Hepatocyte (in vitro differentiated cells): ENCODE data around the gene TXLNG. TPM values are rescaled to one million over a fixed set of nuclear protein-coding genes. Genes with fewer than 3 reads are reported as not detected.

Experiments used
- DNase-seq: peaks from one replicate; pipeline ENCODE4 v3.0.0-alpha.2; 2016; ENCODE audit warnings: low spot score
- H2AFZ ChIP-seq: fragments of 200-600 bp; sonication (generic); 2 replicates; pipeline ENCODE4 v1.6.0; 2016; ENCODE audit warnings: antibody characterized with exemption, mild to moderate bottlenecking
- H3K27ac ChIP-seq: fragments of 200-600 bp; sonication (generic); 2 replicates; pipeline ENCODE4 v1.5.1; 2016; ENCODE audit warnings: mild to moderate bottlenecking
- H3K27me3 ChIP-seq: fragments of 200-600 bp; sonication (generic); 2 replicates; pipeline ENCODE4 v1.6.1; 2016
- H3K36me3 ChIP-seq: fragments of 200-600 bp; sonication (generic); replicated peaks from 2 replicates; pipeline ENCODE4 v1.5.1; 2016; ENCODE audit warnings: low read depth; ENCODE audit not compliant: insufficient read depth
- H3K4me1 ChIP-seq: fragments of 200-600 bp; sonication (generic); 2 replicates; pipeline ENCODE4 v1.5.1; 2016; ENCODE audit warnings: mild to moderate bottlenecking, moderate library complexity; ENCODE audit not compliant: insufficient read depth
- H3K4me2 ChIP-seq: fragments of 200-600 bp; sonication (generic); 2 replicates; pipeline ENCODE4 v1.6.0; 2016
- H3K4me3 ChIP-seq: fragments of 200-600 bp; sonication (generic); 2 replicates; pipeline ENCODE4 v1.5.1; 2016; ENCODE audit warnings: mild to moderate bottlenecking
- H3K79me2 ChIP-seq: fragments of 200-600 bp; sonication (generic); 2 replicates; pipeline ENCODE4 v1.6.0; 2017; ENCODE audit warnings: mild to moderate bottlenecking
- H3K9me2 ChIP-seq: fragments of 200-600 bp; sonication (generic); replicated peaks from 2 replicates; pipeline ENCODE4 v1.6.0; 2017; ENCODE audit warnings: mild to moderate bottlenecking; ENCODE audit not compliant: insufficient read depth
- H3K9me3 ChIP-seq: fragments of 200-600 bp; sonication (generic); 2 replicates; pipeline ENCODE4 v1.5.1; 2016; ENCODE audit warnings: low read depth, mild to moderate bottlenecking
- H4K20me1 ChIP-seq: fragments of 200-600 bp; sonication (generic); 2 replicates; pipeline ENCODE4 v1.6.0; 2016; ENCODE audit warnings: mild to moderate bottlenecking; ENCODE audit not compliant: insufficient read depth, poor library complexity, severe bottlenecking
- EZH2 ChIP-seq: fragments of 200-600 bp; sonication (generic); IDR thresholded peaks from 2 replicates; pipeline ENCODE4 v1.6.1; 2016; ENCODE audit warnings: antibody characterized with exemption, mild to moderate bottlenecking, borderline replicate concordance
- EZH2phosphoT487 ChIP-seq: fragments of 200-600 bp; sonication (generic); IDR thresholded peaks from one replicate; pipeline ENCODE4 v1.6.1; 2018; ENCODE audit warnings: antibody characterized with exemption, mild to moderate bottlenecking, low read depth, moderate library complexity; ENCODE audit not compliant: unreplicated experiment, severe bottlenecking
- WGBS: methylation state at CpG from one replicate; pipeline ENCODE4 v1.1.6; 2016; ENCODE audit warnings: low lambda C conversion rate; ENCODE audit errors: missing lambda C conversion rate; 5-methylcytosine and 5-hydroxymethylcytosine counted together
- polyA plus RNA-seq: library from polyadenylated mRNA; unstranded; fragments of >200 nt; fragmentation: Nextera tagmentation; extraction: Ambion mirVana; gene quantifications from 2 replicates; pipeline ENCODE4 v1.2.1, GENCODE V29; 2016
- total RNA-seq: library from RNA; depleted of rRNA; stranded (reverse); fragments of >200 nt; gene quantifications from 2 replicates; pipeline ENCODE4 v1.2.3, GENCODE V29; 2014
- TF ChIP-seq, protein P1 (sequence below): fragments of 200-600 bp; sonication (generic); IDR thresholded peaks from 2 replicates; pipeline ENCODE4 v1.5.1; 2016; ENCODE audit warnings: antibody characterized with exemption, mild to moderate bottlenecking; ENCODE audit not compliant: poor library complexity

Gene TXLNG
- total and polyA plus RNA-seq, 2 experiments from 2014 or later = 9.7 to 23.4 TPM

DNA sequence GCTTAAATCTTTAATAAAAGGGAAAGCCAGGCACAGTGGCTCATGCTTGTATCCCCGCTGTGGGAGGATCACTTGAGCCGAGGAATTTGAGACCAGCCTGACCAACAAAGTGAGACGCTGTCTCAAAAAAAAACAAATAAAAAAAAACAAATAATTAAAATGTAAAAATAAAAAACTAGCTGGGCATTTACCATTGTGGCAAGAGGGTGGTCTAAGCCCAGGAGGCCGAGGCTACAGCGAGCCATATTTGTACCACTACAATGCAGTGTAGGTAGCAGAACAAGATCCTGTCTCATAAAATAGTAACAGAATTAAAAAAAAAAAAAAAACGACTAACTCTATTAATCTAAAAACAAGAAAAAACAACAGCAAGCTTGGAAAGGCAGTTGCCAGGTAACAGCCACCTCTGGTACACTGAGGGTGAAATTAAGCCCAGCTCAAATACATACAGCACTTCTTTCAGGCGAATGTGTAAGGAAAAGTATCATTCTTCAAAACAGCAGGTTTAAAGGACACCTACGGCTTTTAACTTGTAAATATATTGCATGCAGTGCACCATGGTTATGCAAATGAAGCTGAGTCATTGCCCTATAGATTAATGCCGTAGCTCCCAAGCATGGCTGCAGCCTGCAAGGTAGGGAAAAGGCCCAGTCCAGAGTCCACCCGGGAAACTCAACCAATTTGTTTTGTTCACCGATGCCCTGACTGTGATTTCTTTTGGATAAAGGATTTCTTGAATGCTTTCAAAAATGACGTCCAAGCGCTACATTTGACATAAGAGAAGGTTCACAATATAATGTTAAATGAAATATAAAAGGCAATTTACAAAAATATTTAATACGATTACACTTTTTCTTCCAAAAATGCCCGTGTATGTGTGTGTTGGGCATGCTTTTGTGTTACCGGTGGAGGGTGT, 14.5 kb upstream of the TXLNG start:
- H4K20me1 ChIP-seq = no peaks in the 10 kb centered on the region
- 32% methylated on average over 16 of the region's 16 CpGs for WGBS
- peak overlapping the region; percentile 43 for H3K4me2 ChIP-seq
- H3K27me3 ChIP-seq = no peaks in the 10 kb centered on the region
- no peaks in the 10 kb centered on the region for H3K9me3 ChIP-seq
- H3K36me3 ChIP-seq = no peaks in the 10 kb centered on the region
- TF ChIP-seq EZH2 = no peak
- no peak for TF ChIP-seq EZH2phosphoT487
- TF ChIP-seq, protein P1, sequence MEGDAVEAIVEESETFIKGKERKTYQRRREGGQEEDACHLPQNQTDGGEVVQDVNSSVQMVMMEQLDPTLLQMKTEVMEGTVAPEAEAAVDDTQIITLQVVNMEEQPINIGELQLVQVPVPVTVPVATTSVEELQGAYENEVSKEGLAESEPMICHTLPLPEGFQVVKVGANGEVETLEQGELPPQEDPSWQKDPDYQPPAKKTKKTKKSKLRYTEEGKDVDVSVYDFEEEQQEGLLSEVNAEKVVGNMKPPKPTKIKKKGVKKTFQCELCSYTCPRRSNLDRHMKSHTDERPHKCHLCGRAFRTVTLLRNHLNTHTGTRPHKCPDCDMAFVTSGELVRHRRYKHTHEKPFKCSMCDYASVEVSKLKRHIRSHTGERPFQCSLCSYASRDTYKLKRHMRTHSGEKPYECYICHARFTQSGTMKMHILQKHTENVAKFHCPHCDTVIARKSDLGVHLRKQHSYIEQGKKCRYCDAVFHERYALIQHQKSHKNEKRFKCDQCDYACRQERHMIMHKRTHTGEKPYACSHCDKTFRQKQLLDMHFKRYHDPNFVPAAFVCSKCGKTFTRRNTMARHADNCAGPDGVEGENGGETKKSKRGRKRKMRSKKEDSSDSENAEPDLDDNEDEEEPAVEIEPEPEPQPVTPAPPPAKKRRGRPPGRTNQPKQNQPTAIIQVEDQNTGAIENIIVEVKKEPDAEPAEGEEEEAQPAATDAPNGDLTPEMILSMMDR = no peak
- H3K4me1 ChIP-seq = no peaks in the 10 kb centered on the region
- H3K4me3 ChIP-seq = no peak overlapping the region
- peak overlapping the region; percentile 46 for H2AFZ ChIP-seq
- peak overlapping the region; percentile 90 for H3K27ac ChIP-seq
- H3K9me2 ChIP-seq = no peaks in the 10 kb centered on the region
- no peaks in the 10 kb centered on the region for H3K79me2 ChIP-seq
- peak; percentile 78 for DNase-seq

DNA sequence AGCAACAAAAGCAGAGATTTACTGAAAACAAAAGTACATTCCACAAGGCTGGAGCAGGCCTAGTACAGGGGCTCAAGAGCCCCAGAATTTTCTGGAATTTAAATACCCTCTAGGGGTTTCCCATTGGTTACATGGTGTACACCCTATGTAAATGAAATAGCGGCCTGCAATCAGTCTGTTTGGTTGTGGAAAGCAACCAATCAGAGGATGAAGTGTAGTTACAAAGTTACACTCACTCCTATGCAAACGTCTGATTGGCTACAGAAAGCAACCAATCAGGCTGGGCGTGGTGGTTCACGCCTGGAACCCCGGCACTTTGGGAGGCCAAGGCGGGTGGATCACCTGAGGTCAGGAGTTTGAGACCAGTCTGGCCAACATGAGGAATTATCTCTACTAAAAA, 13.8 kb upstream of the TXLNG start:
- TF ChIP-seq EZH2 = no peak
- TF ChIP-seq EZH2phosphoT487 = no peak
- TF ChIP-seq, protein P1 = no peak
- Histone ChIP-seq H3K36me3 (no peaks in the 10 kb centered on the region), H3K27me3 (no peaks in the 10 kb centered on the region), H3K4me3 (no peak overlapping the region), H4K20me1 (no peaks in the 10 kb centered on the region), H3K79me2 (no peaks in the 10 kb centered on the region), H2AFZ (peak overlapping the region; percentile 46), H3K4me1 (no peaks in the 10 kb centered on the region), H3K4me2 (peak overlapping the region; percentile 43), H3K9me3 (no peaks in the 10 kb centered on the region), H3K27ac (peak overlapping the region; percentile 90), H3K9me2 (no peaks in the 10 kb centered on the region)
- no peak for DNase-seq
- 95% methylated on average over 6 of the region's 6 CpGs for WGBS

DNA sequence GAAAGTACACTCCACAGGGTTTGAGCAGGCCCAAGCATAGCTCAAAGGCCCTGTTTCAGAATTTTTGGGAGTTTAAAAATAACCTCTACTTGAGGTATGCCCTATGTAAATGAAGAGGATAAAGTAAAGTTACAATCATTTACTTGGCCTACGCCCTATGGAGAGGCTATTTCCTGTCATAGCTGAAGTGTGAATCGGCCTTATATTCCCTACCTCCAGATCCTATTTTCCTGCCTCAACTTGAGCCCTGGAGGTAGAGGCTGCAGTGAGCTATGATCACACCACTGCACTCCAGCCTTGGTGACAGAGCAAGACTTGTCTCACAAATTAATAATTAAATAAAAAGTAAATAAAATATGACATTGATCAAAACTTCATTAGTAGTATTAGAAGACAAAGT, 11.5 kb upstream of the TXLNG start:
- H3K9me2 ChIP-seq = no peaks in the 10 kb centered on the region
- TF ChIP-seq EZH2 (no peak), EZH2phosphoT487 (no peak)
- TF ChIP-seq, protein P1 = no peak
- H3K27ac ChIP-seq = no peak overlapping the region
- H3K79me2 ChIP-seq = no peaks in the 10 kb centered on the region
- H3K9me3 ChIP-seq = no peaks in the 10 kb centered on the region
- H3K4me2 ChIP-seq = no peak overlapping the region
- no peak for DNase-seq
- H3K27me3 ChIP-seq = no peaks in the 10 kb centered on the region
- H3K4me1 ChIP-seq = no peaks in the 10 kb centered on the region
- WGBS = 98% methylated on average over 2 of the region's 2 CpGs
- H3K36me3 ChIP-seq = no peaks in the 10 kb centered on the region
- no peak overlapping the region for H2AFZ ChIP-seq
- no peak overlapping the region for H3K4me3 ChIP-seq
- no peaks in the 10 kb centered on the region for H4K20me1 ChIP-seq
